ENCODE measurements around the gene PLTP. TPM values are rescaled to one million over a fixed set of nuclear protein-coding genes. Genes with fewer than 3 reads are reported as not detected.
"Not testable (repeated sequence)": the region's sequence is repeated elsewhere in the genome, so short reads cannot be mapped to it uniquely, and the experiment has no call there.

PLTP gene
- 100 to 1,000 TPM in 2 of 3 donors, 10 to 100 TPM in 1; 15.0 to 141 (median 111) TPM for total RNA-seq
- long read RNA-seq, donor 1, transcript PLTP-203 (16 exons, 1,743 nt) = major isoform, 123 of 153 reads
- long read RNA-seq, donor 1, transcript PLTP-201 (15 exons, 1,731 nt) = minor isoform, 5 of 153 reads
- long read RNA-seq, donor 1, partial matches to known transcripts = 12 of 153 reads
- long read RNA-seq, donor 1, other reads (novel, unspliced or antisense) = 11 of 153 reads
- long read RNA-seq, donor 2, transcript PLTP-203 (16 exons, 1,743 nt) = major isoform, 176 of 199 reads
- long read RNA-seq, donor 2, partial matches to known transcripts = 14 of 199 reads
- long read RNA-seq, donor 2, other reads (novel, unspliced or antisense) = 6 of 199 reads

GRCh38 chr20:45911486-45912343 is at the start of gene PLTP:
Gene PLTP (minus strand): TSS chr20:45912155. CDS start chr20:45911452, 703 bp downstream.
- TF ChIP-seq CTCF (IDR thresholded peaks at IDR 0.05) = no peak
- no peak within 1 kb of the TSS for H3K4me3 ChIP-seq
- H3K9me3 ChIP-seq = no peaks in the 10 kb centered on the region
- ATAC-seq = peak; percentile 6
- H3K4me1 ChIP-seq (ENCODE audit: low read depth) = peaks cover 19% of the 10 kb centered on the region
- intact Hi-C loops (cut with DNase I, micrococcal nuclease) = no loop called here
- DNase-seq = peak; percentile 56 to 82 (median 71)
- no peaks in the 10 kb centered on the region for H3K36me3 ChIP-seq (ENCODE audit: low read depth)

- TF ChIP-seq CTCF (IDR thresholded peaks at IDR 0.05) = no peak
- Histone ChIP-seq H3K9me3 (no peaks in the 10 kb centered on the region), H3K4me3 (no peak overlapping the region), H3K36me3 (ENCODE audit: low read depth) (peaks cover 22% of the 10 kb centered on the region), H3K4me1 (ENCODE audit: low read depth) (no peaks in the 10 kb centered on the region)
- intact Hi-C loops (cut with DNase I, micrococcal nuclease) = no loop called here
- ATAC-seq (no peak), DNase-seq (no peak)
Observed at GRCh38 chr20:45959956-45960630, 48.1 kb upstream of the PLTP start.

- peaks cover 22% of the 10 kb centered on the region for H3K36me3 ChIP-seq (ENCODE audit: low read depth)
- DNase-seq (no peak), ATAC-seq (no peak)
- no peak overlapping the region for H3K4me3 ChIP-seq
- no peaks in the 10 kb centered on the region for H3K9me3 ChIP-seq
- intact Hi-C loops (cut with DNase I, micrococcal nuclease) = no loop called here
- no peak for TF ChIP-seq CTCF (IDR thresholded peaks at IDR 0.05)
- H3K4me1 ChIP-seq (ENCODE audit: low read depth) = no peaks in the 10 kb centered on the region
Observed at GRCh38 chr20:45959126-45959525, 47.2 kb upstream of the PLTP start.

- DNase-seq (no peak), ATAC-seq (no peak)
- intact Hi-C loops (cut with DNase I, micrococcal nuclease) = no loop called here
- Histone ChIP-seq H3K4me1 (ENCODE audit: low read depth) (no peaks in the 10 kb centered on the region), H3K36me3 (ENCODE audit: low read depth) (peaks cover 22% of the 10 kb centered on the region), H3K9me3 (no peaks in the 10 kb centered on the region), H3K4me3 (no peak overlapping the region)
- TF ChIP-seq CTCF (IDR thresholded peaks at IDR 0.05) = no peak
Observed at GRCh38 chr20:45958593-45958992, 46.6 kb upstream of the PLTP start.

GRCh38 chr20:45957021-45957941 is 45.3 kb upstream of the PLTP start:
- peak in 1 of 3 donors; percentile 27 for DNase-seq
- H3K4me1 ChIP-seq (ENCODE audit: low read depth) = no peaks in the 10 kb centered on the region
- peaks cover 23% of the 10 kb centered on the region for H3K36me3 ChIP-seq (ENCODE audit: low read depth)
- H3K9me3 ChIP-seq = no peaks in the 10 kb centered on the region
- no peak overlapping the region for H3K4me3 ChIP-seq
- intact Hi-C loops (cut with DNase I, micrococcal nuclease) = no loop called here
- no peak for ATAC-seq
- TF ChIP-seq CTCF (IDR thresholded peaks at IDR 0.05) = no peak

GRCh38 chr20:45956326-45956725 is 44.4 kb upstream of the PLTP start:
- peaks cover 32% of the 10 kb centered on the region for H3K36me3 ChIP-seq (ENCODE audit: low read depth)
- peak in 1 of 3 donors; percentile 25 for DNase-seq
- ATAC-seq; intact Hi-C loops (cut with DNase I, micrococcal nuclease); H3K9me3 ChIP-seq; H3K4me1 ChIP-seq (ENCODE audit: low read depth); H3K4me3 ChIP-seq: not testable (repeated sequence)
